ENCODE measurements around the gene NUDT9. TPM values are rescaled to one million over a fixed set of nuclear protein-coding genes. Genes with fewer than 3 reads are reported as not detected.

NUDT9 gene
- total and polyA plus RNA-seq, 7 donors, result 20.5 to 43.3 (median 33.3) TPM

- Histone ChIP-seq H3K4me1 (no peaks in the 10 kb centered on the region), H3K36me3 (ENCODE audit: insufficient read depth in 1 of 2, low read depth in 1 of 2) (no peaks in the 10 kb centered on the region), H3K27me3 (ENCODE audit: insufficient read depth in 3 of 3, low read length in 2 of 3) (no peaks in the 10 kb centered on the region), H3K4me3 (no peak overlapping the region), H3K27ac (peak overlapping the region; percentile 46), H3K9me3 (no peaks in the 10 kb centered on the region)
- no peak for DNase-seq
- no peak for ATAC-seq
- intact Hi-C loops (cut with DNase I), result no loop called here
- no peak for TF ChIP-seq CTCF (IDR thresholded peaks at IDR 0.05)
Observed at GRCh38 chr4:87502580-87503238, 80.3 kb downstream of the NUDT9 start.

GRCh38 chr4:87505862-87506261 is 83.5 kb downstream of the NUDT9 start:
- TF ChIP-seq CTCF (IDR thresholded peaks at IDR 0.05), result no peak
- intact Hi-C loops (cut with DNase I), result no loop called here
- ATAC-seq (no peak), DNase-seq (no peak)
- H3K4me3 ChIP-seq, result no peak overlapping the region
- no peak overlapping the region for H3K27ac ChIP-seq
- H3K9me3 ChIP-seq, result no peaks in the 10 kb centered on the region
- H3K27me3 ChIP-seq (ENCODE audit: insufficient read depth in 3 of 3, low read length in 2 of 3), result no peaks in the 10 kb centered on the region
- H3K4me1 ChIP-seq, result no peaks in the 10 kb centered on the region
- no peaks in the 10 kb centered on the region for H3K36me3 ChIP-seq (ENCODE audit: insufficient read depth in 1 of 2, low read depth in 1 of 2)
- WGBS, 3 donors, result 79 to 87% (median 85%) methylated on average over 3 of the region's 3 CpGs

GRCh38 chr4:87506974-87507701 is 84.8 kb downstream of the NUDT9 start:
- Histone ChIP-seq H3K4me3 (no peak overlapping the region), H3K27me3 (ENCODE audit: insufficient read depth in 3 of 3, low read length in 2 of 3) (no peaks in the 10 kb centered on the region), H3K27ac (peak overlapping the region; percentile 13), H3K9me3 (no peaks in the 10 kb centered on the region), H3K36me3 (ENCODE audit: insufficient read depth in 1 of 2, low read depth in 1 of 2) (no peaks in the 10 kb centered on the region), H3K4me1 (no peaks in the 10 kb centered on the region)
- ATAC-seq (peak; percentile 32 to 51 (median 41)), DNase-seq (no peak)
- intact Hi-C loops (cut with DNase I), result no loop called here
- TF ChIP-seq CTCF (IDR thresholded peaks at IDR 0.05), result no peak
- 20 to 39% (median 25%) methylated on average over 4 of the region's 4 CpGs for WGBS, 3 donors

Other genes with a start within 250 kb of the NUDT9 start
- 10 to 100 TPM; 17.4 to 33.8 (median 21.2) TPM for gene KLHL8, start 202.0 kb upstream of the NUDT9 start, total RNA-seq
- 10 to 100 TPM in 2 of 3 donors, 1 to 10 TPM in 1; 5.1 to 26.6 (median 12.0) TPM for gene KLHL8, start 202.0 kb upstream of the NUDT9 start, polyA plus RNA-seq
- gene HSD17B13, start 99.7 kb upstream of the NUDT9 start, total RNA-seq, result under 1 TPM in 2 of 4 donors, not detected in 2; 0.10 to 0.17 TPM
- gene HSD17B13, start 99.7 kb upstream of the NUDT9 start, polyA plus RNA-seq, result under 1 TPM; 0.03 to 0.08 (median 0.03) TPM
- 10 to 100 TPM in 1 of 4 donors, 1 to 10 TPM in 3; 5.1 to 10.5 (median 7.1) TPM for gene HSD17B11, start 31.4 kb upstream of the NUDT9 start, total RNA-seq
- gene HSD17B11, start 31.4 kb upstream of the NUDT9 start, polyA plus RNA-seq, result 10 to 100 TPM in 1 of 3 donors, 1 to 10 TPM in 2; 9.6 to 11.3 (median 9.6) TPM
- 100 to 1,000 TPM; 117 to 267 (median 155) TPM for gene SPARCL1, start 106.8 kb downstream of the NUDT9 start, total RNA-seq
- gene SPARCL1, start 106.8 kb downstream of the NUDT9 start, polyA plus RNA-seq, result 100 to 1,000 TPM; 178 to 260 (median 219) TPM
- under 1 TPM in 1 of 4 donors, not detected in 3; 0.14 TPM for gene DSPP, start 186.0 kb downstream of the NUDT9 start, total RNA-seq
- gene DSPP, start 186.0 kb downstream of the NUDT9 start, polyA plus RNA-seq, result under 1 TPM in 1 of 3 donors, not detected in 2; 0.01 TPM
- gene DMP1, start 227.7 kb downstream of the NUDT9 start, total RNA-seq, result not detected
- under 1 TPM in 1 of 3 donors, not detected in 2; 0.01 TPM for gene DMP1, start 227.7 kb downstream of the NUDT9 start, polyA plus RNA-seq